Measurements from ENCODE around the gene SERINC2. TPM values are rescaled to one million over a fixed set of nuclear protein-coding genes. Genes with fewer than 3 reads are reported as not detected.
A peak's percentile ranks its signal among the peaks of the same experiment; 100 is the strongest.

Gene SERINC2
- total and polyA plus RNA-seq, 2 donors (not counting 1 experiment from before 2014, with no cell fraction given) = 0.75 to 1.4 TPM

GRCh38 chr1:31441558-31441957 is 28.5 kb downstream of the SERINC2 start:
- peaks cover 0 to 12% of the 10 kb centered on the region in 2 donors for H3K4me1 ChIP-seq (ENCODE audit: control insufficient read depth in 2 of 2, insufficient read depth in 2 of 2, low read length in 2 of 2)
- intact Hi-C loops (cut with micrococcal nuclease) = no loop called here
- DNase-seq = no peak
- ChIA-PET POLR2A (no interaction called here), CTCF (interaction anchor here (0.7 kb wide), 1 partner anchor 18 kb away, joined by 3 read pairs; no protein-coding TSS in a partner anchor)
- no peak overlapping the region for H3K4me2 ChIP-seq (replicated peaks; ENCODE audit: low read depth, low read length, poor library complexity, severe bottlenecking)
- H3K79me2 ChIP-seq (ENCODE audit: control insufficient read depth, insufficient read depth, low read length) = no peaks in the 10 kb centered on the region
- no peak for ATAC-seq (ENCODE audit: low read depth)
- no peak for TF ChIP-seq EZH2 (IDR thresholded peaks at IDR 0.05; ENCODE audit: borderline replicate concordance, insufficient read depth, low read depth, low read length, poor library complexity, severe bottlenecking)
- TF ChIP-seq CTCF (IDR thresholded peaks at IDR 0.05) = no peak
- H3K4me3 ChIP-seq (ENCODE audit: control extremely low read depth in 1 of 5, extremely low read depth in 1 of 5, insufficient read depth in 1 of 5, low read depth in 2 of 5, low read length in 4 of 5) = no peak overlapping the region
- H3K9ac ChIP-seq (ENCODE audit: low read length) = no peak overlapping the region
- H3K27ac ChIP-seq (ENCODE audit: low read length in 2 of 2) = no peak overlapping the region
- peaks cover 6% of the 10 kb centered on the region for H3K27me3 Mint-ChIP-seq
- peaks cover 25% of the 10 kb centered on the region for H3K4me1 Mint-ChIP-seq
- no peak overlapping the region for H3K4me3 Mint-ChIP-seq
- no peaks in the 10 kb centered on the region for H3K27me3 ChIP-seq (replicated peaks in 1 of 4; ENCODE audit: control extremely low read depth in 1 of 4, control insufficient read depth in 3 of 4, insufficient read depth in 4 of 4, low read length in 3 of 4)
- H3K9me3 ChIP-seq (ENCODE audit: control extremely low read depth in 1 of 3, control insufficient read depth in 2 of 3, insufficient read depth in 1 of 3, low read length in 2 of 3) = peaks cover 0 to 9% (median 9%) of the 10 kb centered on the region in 3 donors
- no peaks in the 10 kb centered on the region for H3K9me3 Mint-ChIP-seq (ENCODE audit: insufficient read depth)
- H3K27ac Mint-ChIP-seq = no peak overlapping the region
- no peaks in the 10 kb centered on the region for H3K36me3 ChIP-seq (replicated peaks in 1 of 2; ENCODE audit: control extremely low read depth in 1 of 2, control insufficient read depth in 1 of 2, extremely low read depth in 1 of 2, insufficient read depth in 2 of 2, low read length in 1 of 2)
- WGBS (ENCODE audit: insufficient coverage) = 50% methylated on average over 3 of the region's 4 CpGs
- no peak overlapping the region for H2AFZ ChIP-seq (ENCODE audit: insufficient read depth, low read depth, low read length, poor library complexity, severe bottlenecking)
- no peaks in the 10 kb centered on the region for H4K20me1 ChIP-seq (ENCODE audit: control insufficient read depth, insufficient read depth, low read length, poor library complexity, severe bottlenecking)

- H3K4me3 Mint-ChIP-seq = no peak overlapping the region
- peaks cover 0 to 12% of the 10 kb centered on the region in 2 donors for H3K4me1 ChIP-seq (ENCODE audit: control insufficient read depth in 2 of 2, insufficient read depth in 2 of 2, low read length in 2 of 2)
- DNase-seq = no peak
- peaks cover 6% of the 10 kb centered on the region for H3K27me3 Mint-ChIP-seq
- CTCF ChIA-PET = interaction anchor here (0.7 kb wide), 1 partner anchor 19 kb away, joined by 3 read pairs; no protein-coding TSS in a partner anchor
- H3K36me3 ChIP-seq (replicated peaks in 1 of 2; ENCODE audit: control extremely low read depth in 1 of 2, control insufficient read depth in 1 of 2, extremely low read depth in 1 of 2, insufficient read depth in 2 of 2, low read length in 1 of 2) = no peaks in the 10 kb centered on the region
- WGBS (ENCODE audit: insufficient coverage) = 91% methylated on average over 9 of the region's 10 CpGs
- no peak overlapping the region for H3K4me2 ChIP-seq (replicated peaks; ENCODE audit: low read depth, low read length, poor library complexity, severe bottlenecking)
- peaks cover 25% of the 10 kb centered on the region for H3K4me1 Mint-ChIP-seq
- no peaks in the 10 kb centered on the region for H4K20me1 ChIP-seq (ENCODE audit: control insufficient read depth, insufficient read depth, low read length, poor library complexity, severe bottlenecking)
- POLR2A ChIA-PET = no interaction called here
- no peak overlapping the region for H3K4me3 ChIP-seq (ENCODE audit: control extremely low read depth in 1 of 5, extremely low read depth in 1 of 5, insufficient read depth in 1 of 5, low read depth in 2 of 5, low read length in 4 of 5)
- no peaks in the 10 kb centered on the region for H3K9me3 Mint-ChIP-seq (ENCODE audit: insufficient read depth)
- H3K27ac ChIP-seq (ENCODE audit: low read length in 2 of 2) = no peak overlapping the region
- TF ChIP-seq CTCF (IDR thresholded peaks at IDR 0.05) = no peak
- no peak for TF ChIP-seq EZH2 (IDR thresholded peaks at IDR 0.05; ENCODE audit: borderline replicate concordance, insufficient read depth, low read depth, low read length, poor library complexity, severe bottlenecking)
- no peak overlapping the region for H2AFZ ChIP-seq (ENCODE audit: insufficient read depth, low read depth, low read length, poor library complexity, severe bottlenecking)
- intact Hi-C loops (cut with micrococcal nuclease) = no loop called here
- peak overlapping the region; percentile 37 for H3K27ac Mint-ChIP-seq
- no peaks in the 10 kb centered on the region for H3K79me2 ChIP-seq (ENCODE audit: control insufficient read depth, insufficient read depth, low read length)
- H3K9ac ChIP-seq (ENCODE audit: low read length) = no peak overlapping the region
- no peak for ATAC-seq (ENCODE audit: low read depth)
- no peaks in the 10 kb centered on the region for H3K27me3 ChIP-seq (replicated peaks in 1 of 4; ENCODE audit: control extremely low read depth in 1 of 4, control insufficient read depth in 3 of 4, insufficient read depth in 4 of 4, low read length in 3 of 4)
- H3K9me3 ChIP-seq (ENCODE audit: control extremely low read depth in 1 of 3, control insufficient read depth in 2 of 3, insufficient read depth in 1 of 3, low read length in 2 of 3) = peaks cover 0 to 9% (median 9%) of the 10 kb centered on the region in 3 donors
Observed at GRCh38 chr1:31441970-31442647, 29.1 kb downstream of the SERINC2 start.
